ENCODE data around the gene CPNE7.

The CPNE7 gene

GRCh38 chr16:89564476-89565255, 10.9 kb upstream of the CPNE7 start (continued):
- no peak for TF ChIP-seq ATF2 (tag by site-specific recombination; IDR thresholded peaks at IDR 0.05; ENCODE audit: low read depth)
- TF ChIP-seq ZNF140 (tag by site-specific recombination; IDR thresholded peaks at IDR 0.05): no peak
- TF ChIP-seq ZNF350 (tag by site-specific recombination; IDR thresholded peaks at IDR 0.05): no peak
- no peak for TF ChIP-seq ZNF558 (tag by site-specific recombination; IDR thresholded peaks at IDR 0.05)
- TF ChIP-seq YY1 (tag by site-specific recombination; IDR thresholded peaks at IDR 0.05): no peak
- TF ChIP-seq SP3 (tag by site-specific recombination; IDR thresholded peaks at IDR 0.05): no peak
- no peak for TF ChIP-seq ZNF555 (tag by site-specific recombination; conservative IDR thresholded peaks at IDR 0.05)
- TF ChIP-seq ZSCAN30 (tag by site-specific recombination; IDR thresholded peaks at IDR 0.05): 0 out of 2 replicates have a peak, but pooled peaks have one; percentile 14
- TF ChIP-seq IKZF3 (tag by site-specific recombination; IDR thresholded peaks at IDR 0.05): peak; percentile 57; the same call in 1 of the 2 replicates
- no peak; the same call in 1 of the 2 replicates for TF ChIP-seq KLF9 (tag by site-specific recombination; IDR thresholded peaks at IDR 0.05; ENCODE audit: low read depth)
- TF ChIP-seq ZSCAN23 (tag by site-specific recombination; IDR thresholded peaks at IDR 0.05): no peak
- TF ChIP-seq ZNF423 (tag by site-specific recombination; IDR thresholded peaks at IDR 0.05): no peak
- no peak for TF ChIP-seq ZNF354C (tag by site-specific recombination; IDR thresholded peaks at IDR 0.05; ENCODE audit: borderline replicate concordance, low read depth)
- TF ChIP-seq GLI4 (tag by site-specific recombination; IDR thresholded peaks at IDR 0.05): no peak
- no peak for TF ChIP-seq ZNF433 (tag by site-specific recombination; IDR thresholded peaks at IDR 0.05; ENCODE audit: low read depth)
- TF ChIP-seq ZNF302 (tag by site-specific recombination; IDR thresholded peaks at IDR 0.05; ENCODE audit: low read depth): no peak
- peak; percentile 55 for TF ChIP-seq ZXDB (tag by site-specific recombination; IDR thresholded peaks at IDR 0.05)
- TF ChIP-seq ZNF571 (tag by site-specific recombination; IDR thresholded peaks at IDR 0.05): no peak
- TF ChIP-seq ZBTB48 (tag by site-specific recombination; IDR thresholded peaks at IDR 0.05): no peak
- peak; percentile 64 for TF ChIP-seq GFI1B (tag by site-specific recombination; IDR thresholded peaks at IDR 0.05)
- no peak for TF ChIP-seq ZNF311 (tag by site-specific recombination; IDR thresholded peaks at IDR 0.05; ENCODE audit: borderline replicate concordance)
- no peak for TF ChIP-seq ZNF623 (tag by site-specific recombination; IDR thresholded peaks at IDR 0.05)
- TF ChIP-seq ZEB2 (tag by site-specific recombination; IDR thresholded peaks at IDR 0.05): peak; percentile 73
- no peak for TF ChIP-seq ZNF843 (tag by site-specific recombination; IDR thresholded peaks at IDR 0.05)
- TF ChIP-seq ZFP41 (tag by site-specific recombination; IDR thresholded peaks at IDR 0.05; ENCODE audit: borderline replicate concordance): no peak
- TF ChIP-seq ZNF366 (tag by site-specific recombination; conservative IDR thresholded peaks at IDR 0.05): no peak

GRCh38 chr16:89565256-89565505, 10.4 kb upstream of the CPNE7 start:
- Histone ChIP-seq H3K4me3 (ENCODE audit: low read depth, low read length) (no peak overlapping the region), H3K9me3 (ENCODE audit: control insufficient read depth, insufficient read depth, low read depth, low read length) (no peaks in the 10 kb centered on the region), H3K4me1 (ENCODE audit: control insufficient read depth, insufficient read depth, low read length) (peaks cover 9% of the 10 kb centered on the region), H3K27ac (ENCODE audit: extremely low read depth, low read depth, low read length) (peak overlapping the region; percentile 67), H3K36me3 (ENCODE audit: control insufficient read depth in 2 of 2, insufficient read depth in 1 of 2, low read length in 2 of 2) (peaks cover 5 to 45% of the 10 kb centered on the region in 2 experiments; a peak in 2 of 3 replicates)
- ChIA-PET POLR2A (interaction anchor here (0.5 to 2.0 kb wide), 10 partner anchors 8 to 318 kb away, joined by 3 to 17 read pairs (median 6); partner anchors contain the start of gene SPATA2L), CTCF (interaction anchor here (0.6 to 3.1 kb wide), 5 partner anchors 39 to 454 kb away, joined by 3 to 20 read pairs (median 4); no protein-coding TSS in a partner anchor)
- 0 out of 2 replicates have a peak, but pooled peaks have one; percentile 43 for TF ChIP-seq ZNF513 (tag by site-specific recombination; IDR thresholded peaks at IDR 0.05)
- no peak for TF ChIP-seq ZNF362 (tag by site-specific recombination; IDR thresholded peaks at IDR 0.05)
- TF ChIP-seq ZSCAN4 (tag by site-specific recombination; IDR thresholded peaks at IDR 0.05): no peak
- TF ChIP-seq SP3 (tag by site-specific recombination; IDR thresholded peaks at IDR 0.05): no peak
- TF ChIP-seq ZNF639 (tag by site-specific recombination; IDR thresholded peaks at IDR 0.05): no peak
- TF ChIP-seq ZNF341 (tag by site-specific recombination; IDR thresholded peaks at IDR 0.05; ENCODE audit: low read depth): no peak
- no peak for TF ChIP-seq ZNF132 (tag by site-specific recombination; IDR thresholded peaks at IDR 0.05; ENCODE audit: borderline replicate concordance)

All from HEK293 (cell line).